ENCODE results near the gene BUD31. TPM values are rescaled to one million over a fixed set of nuclear protein-coding genes. Genes with fewer than 3 reads are reported as not detected.
"Not testable (repeated sequence)": the region's sequence is repeated elsewhere in the genome, so short reads cannot be mapped to it uniquely, and the experiment has no call there.

Gene BUD31
- total RNA-seq, 1 experiment from 2014 or later, result 199 TPM

DNA sequence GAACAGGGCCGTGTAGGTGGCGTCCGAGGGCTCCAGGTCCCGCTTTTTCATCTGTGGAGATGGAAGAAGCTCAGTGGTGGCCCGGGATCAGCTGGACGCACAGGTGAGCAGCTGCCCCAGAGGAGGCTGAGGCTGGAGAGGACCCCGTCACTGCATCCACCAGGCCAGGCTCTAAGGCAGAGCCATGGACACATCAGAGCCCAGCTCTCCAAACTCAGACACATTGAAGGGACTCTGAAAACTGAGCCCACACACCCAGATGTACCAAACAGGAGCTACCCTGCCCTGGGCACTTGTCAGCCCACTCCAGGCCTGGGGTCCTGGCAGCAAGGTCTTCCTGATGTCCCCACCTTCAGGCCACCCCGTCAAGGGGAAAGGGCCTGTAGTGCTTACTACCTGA, 21.0 kb downstream of the BUD31 start:
- H3K27me3 Mint-ChIP-seq (ENCODE audit: insufficient read depth, unreplicated experiment), result no peaks in the 10 kb centered on the region
- POLR2A ChIA-PET, result no interaction called here
- no peaks in the 10 kb centered on the region for H3K9me3 ChIP-seq
- TF ChIP-seq, protein P1, sequence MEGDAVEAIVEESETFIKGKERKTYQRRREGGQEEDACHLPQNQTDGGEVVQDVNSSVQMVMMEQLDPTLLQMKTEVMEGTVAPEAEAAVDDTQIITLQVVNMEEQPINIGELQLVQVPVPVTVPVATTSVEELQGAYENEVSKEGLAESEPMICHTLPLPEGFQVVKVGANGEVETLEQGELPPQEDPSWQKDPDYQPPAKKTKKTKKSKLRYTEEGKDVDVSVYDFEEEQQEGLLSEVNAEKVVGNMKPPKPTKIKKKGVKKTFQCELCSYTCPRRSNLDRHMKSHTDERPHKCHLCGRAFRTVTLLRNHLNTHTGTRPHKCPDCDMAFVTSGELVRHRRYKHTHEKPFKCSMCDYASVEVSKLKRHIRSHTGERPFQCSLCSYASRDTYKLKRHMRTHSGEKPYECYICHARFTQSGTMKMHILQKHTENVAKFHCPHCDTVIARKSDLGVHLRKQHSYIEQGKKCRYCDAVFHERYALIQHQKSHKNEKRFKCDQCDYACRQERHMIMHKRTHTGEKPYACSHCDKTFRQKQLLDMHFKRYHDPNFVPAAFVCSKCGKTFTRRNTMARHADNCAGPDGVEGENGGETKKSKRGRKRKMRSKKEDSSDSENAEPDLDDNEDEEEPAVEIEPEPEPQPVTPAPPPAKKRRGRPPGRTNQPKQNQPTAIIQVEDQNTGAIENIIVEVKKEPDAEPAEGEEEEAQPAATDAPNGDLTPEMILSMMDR (IDR thresholded peaks at IDR 0.05; ENCODE audit: insufficient read depth in 1 of 2, low read depth in 1 of 2, low read length in 1 of 2, severe bottlenecking in 1 of 2, unreplicated experiment in 1 of 2), result no peak
- H3K9me3 Mint-ChIP-seq (ENCODE audit: unreplicated experiment), result no peaks in the 10 kb centered on the region
- H3K36me3 Mint-ChIP-seq (ENCODE audit: insufficient read depth, unreplicated experiment), result peaks cover 90% of the 10 kb centered on the region
- H3K36me3 ChIP-seq (ENCODE audit: control insufficient read depth, insufficient read depth, low read length), result peaks cover 16% of the 10 kb centered on the region
- H3K4me3 ChIP-seq (ENCODE audit: low read depth, low read length), result no peak overlapping the region
- CTCF ChIA-PET, result no interaction called here
- H3K27ac Mint-ChIP-seq (ENCODE audit: unreplicated experiment), result no peak overlapping the region
- intact Hi-C loops (cut with micrococcal nuclease; ENCODE audit: unreplicated experiment), result no loop called here
- H3K4me1 ChIP-seq, result peaks cover 59% of the 10 kb centered on the region
- no peaks in the 10 kb centered on the region for H3K27me3 ChIP-seq (replicated peaks; ENCODE audit: control insufficient read depth, insufficient read depth, low read length)
- H3K4me3 Mint-ChIP-seq (ENCODE audit: unreplicated experiment), result no peak overlapping the region
- BruUV-seq (replicated peaks), result no TSS peak
- DNase-seq, result no peak
- peaks cover 14% of the 10 kb centered on the region for H3K4me1 Mint-ChIP-seq (ENCODE audit: low read depth, unreplicated experiment)

DNA sequence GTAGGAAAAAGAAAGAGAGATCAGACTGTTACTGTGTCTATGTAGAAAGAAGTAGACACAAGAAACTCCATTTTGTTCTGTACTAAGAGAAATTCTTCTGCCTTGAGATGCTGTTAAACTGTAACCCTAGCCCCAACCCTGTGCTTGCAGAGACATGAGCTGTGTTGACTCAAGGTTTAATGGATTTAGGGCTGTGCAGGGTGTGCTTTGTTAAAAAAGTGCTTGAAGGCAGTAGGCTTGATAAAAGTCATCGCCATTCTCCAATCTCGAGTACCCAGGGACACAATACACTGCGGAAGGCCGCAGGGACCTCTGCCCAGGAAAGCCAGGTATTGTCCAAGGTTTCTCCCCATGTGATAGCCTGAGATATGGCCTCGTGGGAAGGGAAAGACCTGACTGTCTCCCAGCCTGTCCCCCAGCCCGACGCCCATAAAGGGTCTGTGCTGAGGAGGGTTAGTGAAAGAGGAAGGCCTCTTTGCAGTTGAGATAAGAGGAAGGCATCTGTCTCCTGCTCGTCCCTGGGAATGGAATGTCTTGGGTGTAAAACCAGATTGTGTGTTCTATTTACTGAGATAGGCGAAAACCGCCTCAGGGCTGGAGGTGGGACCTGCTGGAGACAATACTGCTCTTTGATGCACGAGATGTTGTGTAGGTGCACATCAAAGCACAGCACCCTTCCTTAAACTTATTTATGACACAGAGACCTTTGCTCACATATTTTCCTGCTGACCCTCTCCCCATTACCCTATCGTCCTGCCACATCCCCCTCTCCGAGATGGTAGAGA, 23.2 kb downstream of the BUD31 start:
- peak; percentile 97 to 99 for DNase-seq
- Histone ChIP-seq H3K4me1 (peaks cover 72% of the 10 kb centered on the region), H3K36me3 (ENCODE audit: control insufficient read depth, insufficient read depth, low read length) (peaks cover 18% of the 10 kb centered on the region)
- H3K27me3 ChIP-seq (replicated peaks; ENCODE audit: control insufficient read depth, insufficient read depth, low read length); H3K27me3 Mint-ChIP-seq (ENCODE audit: insufficient read depth, unreplicated experiment); H3K9me3 Mint-ChIP-seq (ENCODE audit: unreplicated experiment); POLR2A ChIA-PET; H3K9me3 ChIP-seq; H3K4me3 ChIP-seq (ENCODE audit: low read depth, low read length); CTCF ChIA-PET: not testable (repeated sequence)
- TSS peak; percentile 28 for BruUV-seq (replicated peaks)
- peaks cover 20% of the 10 kb centered on the region for H3K4me1 Mint-ChIP-seq (ENCODE audit: low read depth, unreplicated experiment)
- peak overlapping the region; percentile 67 for H3K4me3 Mint-ChIP-seq (ENCODE audit: unreplicated experiment)
- intact Hi-C loops (cut with micrococcal nuclease; ENCODE audit: unreplicated experiment), result loop anchor here (2.0 kb wide), 2 partner anchors 23 to 41 kb away; partner anchors contain the start of genes BUD31, PDAP1 and ZNF789
- peak overlapping the region; percentile 92 for H3K27ac Mint-ChIP-seq (ENCODE audit: unreplicated experiment)
- H3K36me3 Mint-ChIP-seq (ENCODE audit: insufficient read depth, unreplicated experiment), result peaks cover 92% of the 10 kb centered on the region

DNA sequence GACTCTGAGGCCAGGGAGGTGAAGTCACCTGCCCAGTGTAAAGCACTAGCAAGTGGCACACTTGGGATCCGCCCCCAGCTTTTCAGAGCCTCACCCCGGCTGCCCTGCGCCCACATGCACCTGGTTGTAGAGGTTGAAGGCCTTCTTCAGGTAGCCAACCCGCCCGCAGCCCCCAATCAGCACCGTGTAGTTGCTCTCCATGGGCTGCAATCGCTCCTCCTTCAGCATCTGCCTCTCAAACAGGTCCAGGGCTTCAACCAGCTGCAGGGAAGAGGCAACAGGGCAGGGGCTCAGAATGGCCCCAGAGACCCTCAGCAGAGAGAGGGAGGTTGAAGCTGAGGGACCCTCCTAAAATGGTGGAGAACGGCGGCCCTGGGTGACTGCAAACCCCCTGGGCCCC, 24.4 kb downstream of the BUD31 start:
- Histone ChIP-seq H3K27me3 (replicated peaks; ENCODE audit: control insufficient read depth, insufficient read depth, low read length) (no peaks in the 10 kb centered on the region), H3K9me3 (no peaks in the 10 kb centered on the region), H3K4me3 (ENCODE audit: low read depth, low read length) (no peak overlapping the region), H3K4me1 (peaks cover 72% of the 10 kb centered on the region), H3K36me3 (ENCODE audit: control insufficient read depth, insufficient read depth, low read length) (peaks cover 18% of the 10 kb centered on the region)
- no peaks in the 10 kb centered on the region for H3K9me3 Mint-ChIP-seq (ENCODE audit: unreplicated experiment)
- intact Hi-C loops (cut with micrococcal nuclease; ENCODE audit: unreplicated experiment), result loop anchor here (2.0 kb wide), 2 partner anchors 24 to 40 kb away; partner anchors contain the start of genes BUD31, PDAP1 and ZNF789
- POLR2A ChIA-PET, result interaction anchor here (0.6 kb wide), 1 partner anchor 58 kb away, joined by 3 read pairs; no protein-coding TSS in a partner anchor
- TF ChIP-seq, protein P1 (IDR thresholded peaks at IDR 0.05; ENCODE audit: insufficient read depth in 1 of 2, low read depth in 1 of 2, low read length in 1 of 2, severe bottlenecking in 1 of 2, unreplicated experiment in 1 of 2), result no peak
- peak overlapping the region; percentile 92 for H3K27ac Mint-ChIP-seq (ENCODE audit: unreplicated experiment)
- peaks cover 98% of the 10 kb centered on the region for H3K36me3 Mint-ChIP-seq (ENCODE audit: insufficient read depth, unreplicated experiment)
- CTCF ChIA-PET, result no interaction called here
- BruUV-seq (replicated peaks), result no TSS peak
- H3K27me3 Mint-ChIP-seq (ENCODE audit: insufficient read depth, unreplicated experiment), result no peaks in the 10 kb centered on the region
- no peak for DNase-seq
- peak overlapping the region; percentile 67 for H3K4me3 Mint-ChIP-seq (ENCODE audit: unreplicated experiment)
- peaks cover 20% of the 10 kb centered on the region for H3K4me1 Mint-ChIP-seq (ENCODE audit: low read depth, unreplicated experiment)
